ENCODE data around the gene VTI1A. TPM values are rescaled to one million over a fixed set of nuclear protein-coding genes. Genes with fewer than 3 reads are reported as not detected.

The VTI1A gene
- total and polyA plus RNA-seq, 2 of the 13 experiments (the other 11 are each of a cell fraction or from before 2014, with no cell fraction given), result 11.7 to 32.7 TPM

DNA sequence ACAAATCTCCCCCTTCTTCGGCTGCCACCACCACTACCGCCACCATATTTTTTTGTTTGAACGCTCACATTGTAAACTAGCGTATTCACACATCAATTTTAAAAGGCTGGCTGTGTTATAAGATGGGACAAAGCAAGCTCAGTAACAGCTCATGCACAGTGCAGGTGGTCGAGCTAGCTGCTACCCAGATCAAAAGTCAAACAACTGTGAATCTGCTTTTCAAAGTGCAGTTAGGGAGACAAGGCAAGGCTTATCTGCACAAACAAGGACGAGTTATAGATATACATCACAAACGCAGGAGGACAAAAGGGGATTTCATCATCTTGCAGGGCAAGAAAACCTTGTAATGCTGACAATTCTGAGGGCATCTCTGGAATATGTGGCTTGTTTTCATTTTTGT, 231.6 kb downstream of the VTI1A start (continued):
- TF ChIP-seq ATM (IDR thresholded peaks at IDR 0.05; ENCODE audit: borderline replicate concordance), result no peak
- no peak for TF ChIP-seq ZNF30 (CRISPR knock-in tag; IDR thresholded peaks at IDR 0.05)
- TF ChIP-seq DNMT3B (CRISPR knock-in tag; conservative IDR thresholded peaks at IDR 0.05), result no peak
- TF ChIP-seq, protein P1, sequence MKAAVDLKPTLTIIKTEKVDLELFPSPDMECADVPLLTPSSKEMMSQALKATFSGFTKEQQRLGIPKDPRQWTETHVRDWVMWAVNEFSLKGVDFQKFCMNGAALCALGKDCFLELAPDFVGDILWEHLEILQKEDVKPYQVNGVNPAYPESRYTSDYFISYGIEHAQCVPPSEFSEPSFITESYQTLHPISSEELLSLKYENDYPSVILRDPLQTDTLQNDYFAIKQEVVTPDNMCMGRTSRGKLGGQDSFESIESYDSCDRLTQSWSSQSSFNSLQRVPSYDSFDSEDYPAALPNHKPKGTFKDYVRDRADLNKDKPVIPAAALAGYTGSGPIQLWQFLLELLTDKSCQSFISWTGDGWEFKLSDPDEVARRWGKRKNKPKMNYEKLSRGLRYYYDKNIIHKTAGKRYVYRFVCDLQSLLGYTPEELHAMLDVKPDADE (CRISPR knock-in tag; IDR thresholded peaks at IDR 0.05), result no peak
- TF ChIP-seq ZNF335 (CRISPR knock-in tag; IDR thresholded peaks at IDR 0.05), result 0 out of 2 replicates have a peak, but pooled peaks have one; percentile 53
- TF ChIP-seq CHD4 (IDR thresholded peaks at IDR 0.05; ENCODE audit: borderline replicate concordance, low read length), result no peak
- TF ChIP-seq NFE2L1 (CRISPR knock-in tag; IDR thresholded peaks at IDR 0.05; ENCODE audit: borderline replicate concordance), result no peak
- TF ChIP-seq NCOR1 (IDR thresholded peaks at IDR 0.05; ENCODE audit: borderline replicate concordance, low read length), result peak; percentile 51; the same call in 1 of the 2 replicates
- TF ChIP-seq ZNF329 (CRISPR knock-in tag; IDR thresholded peaks at IDR 0.05; ENCODE audit: low read depth), result no peak
- TF ChIP-seq HCFC1 (IDR thresholded peaks at IDR 0.05; ENCODE audit: low read depth, low read length), result no peak
- no peak for TF ChIP-seq ZNF660 (CRISPR knock-in tag; IDR thresholded peaks at IDR 0.05; ENCODE audit: borderline replicate concordance, low read depth)
- TF ChIP-seq FIP1L1 (IDR thresholded peaks at IDR 0.05; ENCODE audit: borderline replicate concordance, insufficient read depth, low read depth, low read length), result no peak
- TF ChIP-seq, protein P2, sequence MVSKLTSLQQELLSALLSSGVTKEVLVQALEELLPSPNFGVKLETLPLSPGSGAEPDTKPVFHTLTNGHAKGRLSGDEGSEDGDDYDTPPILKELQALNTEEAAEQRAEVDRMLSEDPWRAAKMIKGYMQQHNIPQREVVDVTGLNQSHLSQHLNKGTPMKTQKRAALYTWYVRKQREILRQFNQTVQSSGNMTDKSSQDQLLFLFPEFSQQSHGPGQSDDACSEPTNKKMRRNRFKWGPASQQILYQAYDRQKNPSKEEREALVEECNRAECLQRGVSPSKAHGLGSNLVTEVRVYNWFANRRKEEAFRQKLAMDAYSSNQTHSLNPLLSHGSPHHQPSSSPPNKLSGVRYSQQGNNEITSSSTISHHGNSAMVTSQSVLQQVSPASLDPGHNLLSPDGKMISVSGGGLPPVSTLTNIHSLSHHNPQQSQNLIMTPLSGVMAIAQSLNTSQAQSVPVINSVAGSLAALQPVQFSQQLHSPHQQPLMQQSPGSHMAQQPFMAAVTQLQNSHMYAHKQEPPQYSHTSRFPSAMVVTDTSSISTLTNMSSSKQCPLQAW (CRISPR knock-in tag; IDR thresholded peaks at IDR 0.05), result peak; percentile 37; the same call in 1 of the 2 replicates
- TF ChIP-seq ATAD3A (CRISPR knock-in tag; IDR thresholded peaks at IDR 0.05), result no peak
- TF ChIP-seq NKX3-1 (CRISPR knock-in tag; IDR thresholded peaks at IDR 0.05), result no peak
- TF ChIP-seq, protein P3, sequence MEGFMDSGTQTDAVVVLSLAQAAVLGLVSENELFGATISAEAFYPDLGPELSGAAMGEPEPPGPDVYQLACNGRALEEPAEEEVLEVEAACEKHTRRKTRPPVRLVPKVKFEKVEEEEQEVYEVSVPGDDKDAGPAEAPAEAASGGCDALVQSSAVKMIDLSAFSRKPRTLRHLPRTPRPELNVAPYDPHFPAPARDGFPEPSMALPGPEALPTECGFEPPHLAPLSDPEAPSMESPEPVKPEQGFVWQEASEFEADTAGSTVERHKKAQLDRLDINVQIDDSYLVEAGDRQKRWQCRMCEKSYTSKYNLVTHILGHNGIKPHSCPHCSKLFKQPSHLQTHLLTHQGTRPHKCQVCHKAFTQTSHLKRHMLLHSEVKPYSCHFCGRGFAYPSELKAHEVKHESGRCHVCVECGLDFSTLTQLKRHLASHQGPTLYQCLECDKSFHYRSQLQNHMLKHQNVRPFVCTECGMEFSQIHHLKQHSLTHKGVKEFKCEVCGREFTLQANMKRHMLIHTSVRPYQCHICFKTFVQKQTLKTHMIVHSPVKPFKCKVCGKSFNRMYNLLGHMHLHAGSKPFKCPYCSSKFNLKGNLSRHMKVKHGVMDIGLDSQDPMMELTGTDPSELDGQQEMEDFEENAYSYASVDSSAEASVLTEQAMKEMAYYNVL (CRISPR knock-in tag; IDR thresholded peaks at IDR 0.05; ENCODE audit: borderline replicate concordance), result peak; percentile 70; the same call in 1 of the 2 replicates
- peak; percentile 72; the same call in 1 of the 2 replicates for TF ChIP-seq FOXJ3 (CRISPR knock-in tag; IDR thresholded peaks at IDR 0.05; ENCODE audit: borderline replicate concordance)
- no peak for TF ChIP-seq SNAPC2 (CRISPR knock-in tag; IDR thresholded peaks at IDR 0.05)
- TF ChIP-seq, protein P4, sequence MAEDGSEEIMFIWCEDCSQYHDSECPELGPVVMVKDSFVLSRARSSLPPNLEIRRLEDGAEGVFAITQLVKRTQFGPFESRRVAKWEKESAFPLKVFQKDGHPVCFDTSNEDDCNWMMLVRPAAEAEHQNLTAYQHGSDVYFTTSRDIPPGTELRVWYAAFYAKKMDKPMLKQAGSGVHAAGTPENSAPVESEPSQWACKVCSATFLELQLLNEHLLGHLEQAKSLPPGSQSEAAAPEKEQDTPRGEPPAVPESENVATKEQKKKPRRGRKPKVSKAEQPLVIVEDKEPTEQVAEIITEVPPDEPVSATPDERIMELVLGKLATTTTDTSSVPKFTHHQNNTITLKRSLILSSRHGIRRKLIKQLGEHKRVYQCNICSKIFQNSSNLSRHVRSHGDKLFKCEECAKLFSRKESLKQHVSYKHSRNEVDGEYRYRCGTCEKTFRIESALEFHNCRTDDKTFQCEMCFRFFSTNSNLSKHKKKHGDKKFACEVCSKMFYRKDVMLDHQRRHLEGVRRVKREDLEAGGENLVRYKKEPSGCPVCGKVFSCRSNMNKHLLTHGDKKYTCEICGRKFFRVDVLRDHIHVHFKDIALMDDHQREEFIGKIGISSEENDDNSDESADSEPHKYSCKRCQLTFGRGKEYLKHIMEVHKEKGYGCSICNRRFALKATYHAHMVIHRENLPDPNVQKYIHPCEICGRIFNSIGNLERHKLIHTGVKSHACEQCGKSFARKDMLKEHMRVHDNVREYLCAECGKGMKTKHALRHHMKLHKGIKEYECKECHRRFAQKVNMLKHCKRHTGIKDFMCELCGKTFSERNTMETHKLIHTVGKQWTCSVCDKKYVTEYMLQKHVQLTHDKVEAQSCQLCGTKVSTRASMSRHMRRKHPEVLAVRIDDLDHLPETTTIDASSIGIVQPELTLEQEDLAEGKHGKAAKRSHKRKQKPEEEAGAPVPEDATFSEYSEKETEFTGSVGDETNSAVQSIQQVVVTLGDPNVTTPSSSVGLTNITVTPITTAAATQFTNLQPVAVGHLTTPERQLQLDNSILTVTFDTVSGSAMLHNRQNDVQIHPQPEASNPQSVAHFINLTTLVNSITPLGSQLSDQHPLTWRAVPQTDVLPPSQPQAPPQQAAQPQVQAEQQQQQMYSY (CRISPR knock-in tag; IDR thresholded peaks at IDR 0.05), result no peak
- TF ChIP-seq, protein P5, sequence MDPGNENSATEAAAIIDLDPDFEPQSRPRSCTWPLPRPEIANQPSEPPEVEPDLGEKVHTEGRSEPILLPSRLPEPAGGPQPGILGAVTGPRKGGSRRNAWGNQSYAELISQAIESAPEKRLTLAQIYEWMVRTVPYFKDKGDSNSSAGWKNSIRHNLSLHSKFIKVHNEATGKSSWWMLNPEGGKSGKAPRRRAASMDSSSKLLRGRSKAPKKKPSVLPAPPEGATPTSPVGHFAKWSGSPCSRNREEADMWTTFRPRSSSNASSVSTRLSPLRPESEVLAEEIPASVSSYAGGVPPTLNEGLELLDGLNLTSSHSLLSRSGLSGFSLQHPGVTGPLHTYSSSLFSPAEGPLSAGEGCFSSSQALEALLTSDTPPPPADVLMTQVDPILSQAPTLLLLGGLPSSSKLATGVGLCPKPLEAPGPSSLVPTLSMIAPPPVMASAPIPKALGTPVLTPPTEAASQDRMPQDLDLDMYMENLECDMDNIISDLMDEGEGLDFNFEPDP (CRISPR knock-in tag; conservative IDR thresholded peaks at IDR 0.05), result no peak
- 0 out of 2 replicates have a peak, but pooled peaks have one; percentile 63 for TF ChIP-seq ZC3H13 (CRISPR knock-in tag; IDR thresholded peaks at IDR 0.05)

Measured in HepG2 (cell line).